GM18507 (cell line): Measurements from ENCODE around the gene MYO7A.

Experiments
- DNase-seq: peaks from one replicate; pipeline ENCODE4 v3.0.0; 2011; ENCODE audit warnings: low read depth; ENCODE audit not compliant: insufficient read length; ENCODE audit errors: extremely low spot score
- FAIRE-seq: peaks from 2 replicates; lab custom pipeline; 2011; peaks lifted over from hg19 to GRCh38; lab: Jason Lieb, UNC

MYO7A gene

GRCh38 chr11:77204754-77205466 is 76.9 kb downstream of the MYO7A start:
- DNase-seq (no peak), FAIRE-seq (no peak)

GRCh38 chr11:77205467-77206263 is 77.6 kb downstream of the MYO7A start:
- no peak for DNase-seq
- FAIRE-seq = no peak

- no peak for FAIRE-seq
- no peak for DNase-seq
These were observed 78.4 kb downstream of the MYO7A start for GRCh38 chr11:77206264-77207018.

GRCh38 chr11:77207019-77207485 is 79.0 kb downstream of the MYO7A start:
- DNase-seq (no peak), FAIRE-seq (no peak)

- no peak for DNase-seq
- no peak for FAIRE-seq
These were observed 79.7 kb downstream of the MYO7A start for GRCh38 chr11:77207618-77208313.

- DNase-seq = no peak
- FAIRE-seq = no peak
These were observed 80.5 kb downstream of the MYO7A start for GRCh38 chr11:77208535-77208934.

GRCh38 chr11:77209663-77210062 is 81.6 kb downstream of the MYO7A start:
- FAIRE-seq = no peak
- DNase-seq = no peak

GRCh38 chr11:77211040-77211451 is 83.0 kb downstream of the MYO7A start:
- no peak for DNase-seq
- no peak for FAIRE-seq

- no peak for DNase-seq
These were observed 83.7 kb downstream of the MYO7A start for GRCh38 chr11:77211594-77212251.

GRCh38 chr11:77212314-77213007 is 84.4 kb downstream of the MYO7A start:
- no peak for FAIRE-seq

More at GRCh38 chr11:77211594-77212251, 83.7 kb downstream of the MYO7A start:
- no peak for FAIRE-seq

GRCh38 chr11:77213029-77213579 is 85.1 kb downstream of the MYO7A start:
- DNase-seq (no peak), FAIRE-seq (no peak)

More at GRCh38 chr11:77212314-77213007, 84.4 kb downstream of the MYO7A start:
- DNase-seq = no peak

GRCh38 chr11:77213589-77214428 is 85.8 kb downstream of the MYO7A start:
- FAIRE-seq (no peak), DNase-seq (no peak)

GRCh38 chr11:77214557-77214956 is 86.5 kb downstream of the MYO7A start:
- DNase-seq (no peak), FAIRE-seq (no peak)

GRCh38 chr11:77215106-77215505 is 87.1 kb downstream of the MYO7A start:
- FAIRE-seq (no peak), DNase-seq (no peak)

- DNase-seq (no peak), FAIRE-seq (no peak)
These were observed 89.1 kb downstream of the MYO7A start for GRCh38 chr11:77217156-77217555.

- FAIRE-seq = no peak
These were observed 95.8 kb downstream of the MYO7A start for GRCh38 chr11:77223797-77224196.

GRCh38 chr11:77230878-77231605 is 103.0 kb downstream of the MYO7A start:
- DNase-seq = no peak
- no peak for FAIRE-seq

More at GRCh38 chr11:77223797-77224196, 95.8 kb downstream of the MYO7A start:
- DNase-seq = no peak
